Stimulated activated CD8-positive, alpha-beta memory T cell treated with anti-CD3 and anti-CD28 coated beads, Interleukin-15, amount 100 ng/mL, for 4 hours (primary cell): ENCODE data around the gene CIBAR2.
"Not testable (repeated sequence)": the region's sequence is repeated elsewhere in the genome, so short reads cannot be mapped to it uniquely, and the experiment has no call there.

Experiments
- DNase-seq, 2 donors: peaks; one replicate each; pipeline ENCODE4 v3.0.0-alpha.2; 2020; ENCODE audit warnings: low read depth in 2 of 2

The CIBAR2 gene

DNA sequence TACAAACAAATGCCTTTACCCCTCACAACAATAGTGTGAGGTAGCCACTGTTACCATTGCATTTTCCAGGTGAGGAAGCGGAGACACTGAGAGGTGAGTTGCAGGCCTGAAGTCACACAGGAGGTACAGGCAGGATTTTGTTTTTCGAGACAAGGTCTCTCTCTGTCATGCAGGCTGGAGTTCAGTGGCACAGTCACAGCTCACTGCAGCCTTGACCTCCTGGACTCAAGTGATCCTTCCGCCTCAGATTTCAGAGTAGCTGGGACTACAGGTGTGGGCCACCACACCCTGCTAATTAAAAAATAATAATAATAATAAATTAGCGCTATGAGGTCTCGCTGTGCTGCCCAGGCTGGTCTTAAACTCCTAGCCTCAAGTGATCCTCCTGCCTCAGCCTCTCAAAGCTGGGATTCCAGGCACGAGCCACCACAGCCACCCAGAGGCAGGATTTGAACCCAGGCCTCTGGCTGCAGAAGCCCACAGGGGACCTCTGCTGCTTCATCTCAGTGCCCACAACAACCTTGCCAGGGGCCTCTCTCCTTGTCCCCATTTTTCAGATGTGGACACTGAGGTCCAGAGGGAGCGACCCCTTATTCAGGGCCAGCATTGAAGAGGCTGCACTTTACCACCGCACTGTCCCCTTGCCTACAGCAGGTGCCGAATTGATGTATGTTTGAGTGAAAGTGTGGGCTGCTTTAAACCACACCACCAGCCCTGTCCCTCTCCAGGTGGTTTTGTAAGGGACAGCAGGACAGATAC is 16.0 kb upstream of the CIBAR2 start:
- no peak for DNase-seq

DNA sequence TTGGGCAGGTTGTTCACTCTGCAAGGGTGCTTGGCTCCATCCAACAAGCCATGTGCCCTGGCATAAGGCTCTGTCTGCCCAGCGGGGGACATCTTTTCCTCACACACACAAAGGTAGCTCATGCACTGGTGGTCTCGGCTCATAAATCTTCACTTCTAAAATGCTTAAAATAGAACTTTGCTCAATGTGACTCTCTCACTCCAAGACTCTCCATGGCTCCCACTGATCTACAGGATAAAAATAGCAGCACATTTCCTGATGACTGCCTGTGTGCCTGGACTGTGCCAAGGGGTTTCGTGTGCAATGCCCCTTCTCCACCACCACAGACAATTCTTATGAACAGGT is 15.1 kb upstream of the CIBAR2 start:
- DNase-seq, result no peak

DNA sequence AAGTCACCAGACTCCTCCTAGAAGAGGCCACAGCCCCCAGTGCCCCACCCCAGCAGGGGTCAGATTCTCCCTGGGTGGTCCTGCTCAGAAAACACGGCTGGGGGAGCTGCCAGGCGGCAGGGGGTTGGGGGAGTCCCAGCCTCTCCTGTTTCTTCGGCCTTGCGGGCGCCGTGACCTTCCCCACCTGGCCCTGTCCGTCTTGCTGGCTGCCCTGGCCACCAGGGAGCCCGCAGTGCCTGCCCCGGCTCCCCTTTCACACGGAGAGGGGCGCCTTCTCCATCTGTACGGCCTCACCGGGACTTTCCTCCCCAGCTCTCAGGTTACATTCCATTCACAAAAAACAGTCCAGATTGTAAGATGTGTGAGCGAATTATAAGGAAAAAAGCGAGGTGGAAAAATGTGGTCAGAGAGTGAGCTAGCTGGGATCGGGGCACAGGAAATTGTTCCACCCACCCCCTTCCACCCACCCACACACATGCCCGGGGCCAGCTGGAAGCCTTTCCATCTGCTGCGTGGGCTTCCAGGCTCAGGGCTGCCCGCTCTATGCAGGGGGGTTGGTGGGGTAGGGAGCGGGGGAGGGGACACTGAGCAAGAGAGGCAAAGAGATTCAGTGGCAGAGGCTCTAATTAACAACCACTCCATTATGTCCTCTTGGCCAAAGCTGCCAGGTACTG is 14.6 kb upstream of the CIBAR2 start:
- peak in 1 of 2 donors; percentile 26 for DNase-seq

DNA sequence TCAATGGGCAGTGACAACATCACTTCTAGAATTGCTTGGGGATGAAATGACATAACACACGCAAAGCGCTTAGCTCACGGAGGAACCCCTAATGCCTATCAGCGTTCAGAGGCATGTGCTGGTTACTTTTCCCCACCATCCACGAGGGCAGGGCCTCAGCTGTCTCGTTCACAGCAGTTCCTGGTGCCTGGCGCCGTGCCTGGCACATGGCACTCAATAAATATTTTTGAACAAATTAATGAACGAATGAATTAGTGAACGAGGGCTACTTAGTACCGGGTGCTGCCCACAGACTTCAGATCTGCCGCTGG is 14.1 kb upstream of the CIBAR2 start:
- no peak for DNase-seq

DNA sequence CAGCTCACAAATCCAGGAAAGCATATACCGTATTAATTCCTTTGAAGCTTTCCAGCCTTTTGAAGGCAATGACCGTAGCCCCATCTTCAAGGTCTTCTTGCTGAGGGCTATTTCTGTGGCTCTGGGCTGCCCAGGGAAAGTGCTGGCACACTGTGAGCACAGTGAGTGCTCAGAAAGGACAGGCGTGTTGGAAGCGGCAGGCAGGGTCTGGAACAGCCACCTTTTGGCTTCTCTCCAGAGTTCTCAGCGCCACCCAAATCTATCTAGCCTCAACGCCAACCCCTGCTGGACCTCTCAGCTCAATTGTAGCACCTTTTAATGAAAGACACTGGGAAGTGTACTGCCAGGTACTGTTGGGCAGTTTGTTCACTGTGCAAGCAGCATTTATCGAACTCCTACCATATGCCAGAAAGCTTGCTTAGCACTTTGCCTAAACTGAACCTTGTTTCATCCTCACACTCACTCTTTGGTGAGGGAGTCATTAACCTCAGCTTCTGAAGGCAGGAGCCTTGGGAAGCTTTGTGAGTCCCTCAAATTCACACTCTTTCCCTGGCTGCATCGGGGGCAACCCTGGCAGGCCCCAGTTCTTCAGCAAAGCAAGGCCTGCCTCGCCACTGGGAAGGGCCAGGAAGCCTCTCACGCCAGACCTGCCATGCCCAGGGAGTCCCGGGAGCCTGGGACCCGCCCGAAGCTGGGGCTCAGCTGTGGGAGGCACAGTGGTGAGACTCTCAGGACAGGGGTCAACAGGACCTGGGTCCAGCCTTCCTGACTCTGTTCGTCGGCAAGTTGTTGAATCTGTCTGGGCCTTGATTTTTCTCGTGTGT is 13.5 kb upstream of the CIBAR2 start:
- DNase-seq, result no peak

DNA sequence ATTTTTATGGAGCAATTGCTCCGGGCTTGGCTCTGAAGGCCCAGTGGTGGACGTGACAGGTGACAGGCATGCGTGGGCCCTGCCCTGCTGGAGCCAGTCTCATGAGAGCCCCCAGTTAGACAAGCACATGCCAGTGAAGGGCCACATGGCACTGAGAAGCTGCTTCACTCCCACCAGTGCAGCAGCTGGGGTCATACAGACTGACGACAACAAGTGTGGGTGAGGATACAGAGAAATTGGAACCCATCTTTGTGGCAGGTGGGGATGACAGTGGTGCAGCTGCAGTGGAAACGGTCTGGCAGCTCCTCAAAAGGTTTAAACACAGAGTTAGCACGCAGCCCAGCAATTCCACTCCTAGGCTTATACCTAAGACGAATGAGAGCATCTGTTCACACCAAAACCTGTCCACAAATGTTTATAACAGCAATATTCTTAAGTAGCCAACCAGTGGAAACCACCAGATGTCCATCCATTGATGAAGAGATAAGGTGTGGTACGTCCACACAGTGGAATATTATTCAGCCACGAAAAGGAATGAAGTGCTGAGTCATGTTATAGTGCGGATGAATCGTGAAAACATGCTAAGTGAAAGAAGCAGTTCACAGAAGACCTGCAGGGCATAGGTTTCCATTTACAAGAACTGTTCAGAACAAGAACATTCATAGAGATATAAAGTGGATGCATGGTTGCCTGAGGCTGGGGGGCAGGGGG is 12.5 kb upstream of the CIBAR2 start:
- no peak for DNase-seq

DNA sequence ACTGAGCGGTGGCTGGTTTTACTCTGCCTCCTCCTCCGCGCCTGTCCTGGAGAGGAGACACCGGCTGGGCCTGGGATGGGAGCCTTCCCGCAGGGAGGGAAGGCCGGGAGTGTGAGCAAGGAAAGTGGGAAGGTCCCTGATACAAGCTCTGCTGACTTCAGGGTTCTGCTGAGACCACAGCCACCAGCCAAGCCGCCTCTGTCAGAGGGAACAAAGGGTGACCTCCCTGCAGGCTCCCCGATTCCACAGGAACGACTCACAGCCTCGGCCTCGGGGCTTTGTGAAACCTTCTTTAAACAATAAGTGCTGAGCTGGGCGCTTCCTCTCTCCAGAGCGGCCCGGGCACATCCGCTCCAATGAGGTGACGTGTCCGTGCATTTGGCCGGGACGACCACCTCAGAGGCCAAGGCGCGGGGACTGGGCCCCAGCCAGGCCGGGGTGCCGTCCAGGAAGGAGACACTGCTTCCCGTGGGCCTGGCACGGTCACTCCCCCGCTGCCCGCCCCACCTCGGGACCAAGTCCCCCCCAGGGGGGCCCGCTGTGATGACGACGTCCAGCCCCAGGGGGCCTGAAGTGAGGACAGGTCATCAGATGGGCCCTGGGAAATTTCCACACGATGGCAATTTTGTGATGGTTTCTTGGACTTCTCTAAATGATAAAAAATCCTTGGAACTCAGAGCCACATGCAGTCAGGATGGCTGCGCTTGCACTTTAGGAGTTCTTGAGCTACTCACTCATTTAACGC is 11.8 kb upstream of the CIBAR2 start:
- no peak for DNase-seq

DNA sequence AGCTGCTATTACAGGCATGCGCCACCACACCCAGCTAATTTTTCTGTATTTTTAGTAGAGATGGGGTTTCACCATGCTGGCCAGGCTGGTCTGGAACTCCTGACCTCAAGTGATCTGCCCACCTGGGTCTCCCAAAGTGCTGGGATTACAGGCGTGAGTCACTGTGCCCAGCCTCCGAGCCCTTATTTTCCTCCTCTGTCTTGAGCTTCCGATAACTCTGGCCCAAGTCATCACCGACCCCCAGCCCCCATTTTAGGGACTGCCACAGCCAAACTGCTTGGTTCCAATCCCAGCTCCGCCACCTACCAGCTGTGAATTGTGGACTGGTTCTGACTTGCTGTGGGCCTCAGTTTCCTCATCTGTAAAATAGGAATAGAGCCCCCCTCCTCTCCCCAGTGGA is 11.2 kb upstream of the CIBAR2 start:
- not testable (repeated sequence) for DNase-seq

DNA sequence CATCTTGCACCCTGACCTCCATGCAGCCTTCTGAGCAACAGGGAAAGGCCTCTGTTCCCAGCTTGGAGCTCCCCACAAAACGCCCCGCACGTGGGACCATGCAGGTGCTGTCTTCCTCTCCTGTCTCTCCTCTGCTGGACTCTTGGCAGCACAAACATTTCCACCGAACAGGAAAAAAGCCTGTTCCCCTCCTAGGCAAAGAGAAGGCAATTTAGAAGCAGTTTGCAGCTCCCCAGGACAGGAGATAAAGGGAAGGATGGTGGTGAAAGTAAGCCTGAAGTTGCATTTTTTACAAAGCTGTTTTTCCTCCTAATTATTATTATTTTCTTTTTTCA is 7.7 kb upstream of the CIBAR2 start:
- no peak for DNase-seq

DNA sequence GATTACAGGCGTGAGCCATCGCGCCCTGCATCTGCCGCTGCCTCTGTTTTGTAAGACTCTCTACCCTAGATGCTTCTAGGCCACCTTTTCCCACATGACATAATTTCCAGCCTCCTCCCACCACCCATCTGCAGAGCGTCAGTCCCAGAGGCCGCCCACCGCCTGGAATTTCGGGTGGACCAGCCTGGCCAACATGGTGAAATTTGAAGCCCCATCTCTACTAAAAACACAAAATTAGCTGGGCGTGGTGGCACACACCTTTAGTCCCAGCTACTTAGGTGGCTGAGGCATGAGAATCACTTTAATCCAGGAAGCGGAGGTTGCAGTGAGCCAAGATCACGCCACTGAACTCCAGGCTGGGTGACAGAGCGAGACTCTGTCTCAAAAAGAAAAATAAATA is 5.1 kb upstream of the CIBAR2 start:
- DNase-seq, result no peak

DNA sequence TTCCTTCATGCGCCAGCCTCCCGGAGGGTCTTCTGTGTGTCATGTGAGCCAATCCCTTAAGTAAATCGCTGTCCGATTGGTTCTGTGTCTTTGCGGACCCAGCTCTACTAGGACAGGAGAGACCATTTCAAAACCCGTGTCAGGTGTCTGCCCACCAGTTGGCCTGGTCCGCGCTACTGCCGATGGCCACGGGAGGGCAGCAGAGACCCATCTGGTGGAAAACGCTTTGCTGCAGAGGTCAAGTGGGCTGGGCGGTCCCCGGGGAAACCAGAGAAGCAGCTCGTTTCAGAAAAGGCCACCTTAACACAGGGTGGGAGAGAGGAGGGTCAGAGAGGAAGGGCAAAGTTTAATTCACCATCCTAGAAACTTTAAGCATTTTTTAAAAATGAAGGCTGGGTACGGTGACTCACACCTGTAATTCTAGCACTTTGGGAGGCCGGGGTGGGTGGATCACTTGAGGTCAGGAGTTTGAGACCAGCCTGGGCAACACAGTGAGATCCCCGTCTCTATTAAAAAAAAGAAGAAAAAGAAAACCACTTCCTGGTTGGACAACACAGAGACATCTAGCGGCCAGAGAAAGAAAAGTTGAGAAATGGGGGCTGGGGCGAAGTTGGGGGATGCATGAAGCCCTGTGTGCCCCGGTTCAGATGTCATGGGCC is 2.8 kb upstream of the CIBAR2 start:
- peak; percentile 56 to 66 for DNase-seq

DNA sequence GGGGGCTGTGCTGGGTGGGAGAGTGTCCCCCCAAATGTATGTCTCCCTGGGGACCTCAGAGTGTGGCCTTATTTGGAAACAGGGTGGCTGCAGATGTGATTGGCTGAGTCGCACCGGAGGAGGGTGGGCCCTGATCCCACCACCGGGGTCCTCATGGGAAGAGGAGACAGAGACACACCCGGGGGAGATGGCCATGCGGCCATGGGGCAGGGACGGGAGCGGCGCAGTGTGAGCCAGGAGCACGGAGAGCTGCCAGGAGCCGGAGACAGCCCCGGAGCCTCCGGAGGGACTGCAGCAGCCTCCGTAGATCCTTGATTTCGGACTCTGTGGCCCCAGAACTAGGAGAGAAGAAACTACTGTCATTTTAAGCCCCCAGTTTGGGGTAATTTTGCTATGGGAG is 1.6 kb upstream of the CIBAR2 start:
- DNase-seq, result no peak

DNA sequence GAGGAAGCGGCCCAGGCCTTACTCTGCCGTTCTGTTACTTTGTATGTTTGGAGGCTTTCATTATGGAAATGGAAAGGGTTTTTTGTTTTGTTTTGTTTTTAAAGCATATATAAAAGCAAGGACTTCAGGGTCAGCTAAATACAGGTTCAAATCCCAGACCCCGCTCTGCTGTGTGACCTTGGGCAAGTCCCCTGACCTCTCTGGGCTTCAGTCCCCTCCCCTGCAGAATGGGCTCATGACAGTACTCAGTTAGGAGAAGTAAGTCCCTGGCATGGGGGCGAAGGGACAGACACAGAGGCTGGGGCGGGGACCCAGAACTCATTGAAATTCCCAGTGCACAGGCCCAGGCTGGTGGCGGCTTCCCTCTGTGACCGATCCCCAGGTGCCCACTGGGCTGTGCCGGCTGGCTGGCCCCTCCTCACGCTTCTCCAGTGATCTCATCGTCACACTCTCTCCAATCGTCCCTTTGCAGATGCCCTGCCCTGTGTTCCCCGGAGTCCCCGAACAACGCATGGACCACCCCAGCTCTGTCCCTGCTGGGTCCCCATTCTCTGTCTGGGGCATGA is 979 bp upstream of the CIBAR2 start:
- DNase-seq, result no peak

DNA sequence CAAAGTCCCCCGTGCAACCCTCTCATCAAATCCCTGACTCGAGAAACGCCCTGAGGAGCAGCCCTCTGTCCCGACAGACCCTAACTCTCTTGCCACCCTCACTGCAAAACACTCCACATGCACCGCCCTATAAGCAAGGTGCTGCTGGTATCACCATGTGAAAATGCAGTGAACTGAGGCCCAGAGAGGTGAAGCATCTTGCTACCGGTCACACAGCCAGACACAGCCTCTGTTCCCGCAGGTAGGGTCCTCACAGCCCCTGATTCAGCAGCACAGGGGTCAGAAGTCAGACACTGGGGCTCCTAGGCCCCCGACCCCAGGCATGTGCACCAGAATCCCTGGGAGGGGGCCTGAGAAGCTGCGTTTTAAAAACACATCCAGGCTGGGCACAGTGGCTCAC is 1.1 kb downstream of the CIBAR2 start:
- no peak for DNase-seq

DNA sequence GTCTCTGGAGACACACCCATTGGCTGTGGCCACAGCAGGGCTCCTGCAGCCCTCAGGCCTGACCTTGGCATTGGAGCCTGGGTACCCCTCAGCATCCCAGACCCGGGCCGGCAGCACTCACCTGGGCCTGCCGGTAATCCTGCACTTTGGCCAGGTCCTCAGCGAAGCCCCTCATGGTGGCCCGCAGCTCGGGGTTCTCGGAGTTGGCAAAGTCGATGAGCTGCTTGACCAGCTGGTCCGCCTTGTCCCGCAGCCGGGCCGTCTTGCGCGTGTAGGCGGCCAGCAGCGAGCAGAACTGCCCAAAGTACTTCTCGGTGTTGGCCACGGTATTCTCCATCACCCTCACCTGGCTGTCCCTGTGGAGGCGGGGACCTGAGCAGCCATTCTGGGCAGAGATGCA is 2.2 kb downstream of the CIBAR2 start:
- DNase-seq, result no peak

DNA sequence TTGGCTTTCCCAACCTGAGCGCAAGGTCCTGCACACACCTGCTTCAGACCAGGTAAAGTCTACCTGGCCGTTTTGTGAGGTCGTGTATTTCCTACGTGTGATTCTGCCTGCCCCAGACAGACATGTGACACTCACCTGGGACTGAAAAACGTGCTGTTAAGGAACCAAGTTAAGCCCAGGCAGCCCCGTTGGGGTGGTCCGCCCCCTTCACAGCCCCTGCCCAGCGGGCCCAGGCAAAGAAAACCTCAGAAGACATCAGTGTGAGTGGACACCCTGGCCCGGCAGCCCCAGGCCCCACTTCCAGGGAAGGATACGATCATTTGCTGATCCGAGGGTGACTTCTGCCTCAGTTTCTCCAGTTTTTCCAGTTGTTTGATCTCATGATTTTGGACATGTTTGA is 4.7 kb downstream of the CIBAR2 start:
- no peak for DNase-seq

DNA sequence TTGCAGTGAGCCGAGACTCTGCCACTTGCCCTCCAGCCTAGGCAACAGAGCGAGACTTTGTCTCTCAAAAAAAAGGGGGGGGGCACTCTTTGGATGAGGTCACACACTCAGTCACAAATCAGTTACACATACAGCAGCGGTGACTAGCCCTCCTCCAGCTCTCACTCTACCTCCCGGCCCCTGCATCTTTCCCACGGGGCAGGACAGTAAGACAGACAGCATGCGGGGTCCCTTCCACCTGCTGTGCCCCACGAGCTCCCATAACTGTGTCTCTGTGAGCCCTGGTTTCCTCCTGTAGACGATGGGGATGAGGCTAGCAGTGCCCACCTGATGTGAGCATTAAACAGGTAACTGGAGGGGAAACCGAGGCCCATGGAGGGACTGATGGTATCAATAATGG is 5.2 kb downstream of the CIBAR2 start:
- no peak for DNase-seq

DNA sequence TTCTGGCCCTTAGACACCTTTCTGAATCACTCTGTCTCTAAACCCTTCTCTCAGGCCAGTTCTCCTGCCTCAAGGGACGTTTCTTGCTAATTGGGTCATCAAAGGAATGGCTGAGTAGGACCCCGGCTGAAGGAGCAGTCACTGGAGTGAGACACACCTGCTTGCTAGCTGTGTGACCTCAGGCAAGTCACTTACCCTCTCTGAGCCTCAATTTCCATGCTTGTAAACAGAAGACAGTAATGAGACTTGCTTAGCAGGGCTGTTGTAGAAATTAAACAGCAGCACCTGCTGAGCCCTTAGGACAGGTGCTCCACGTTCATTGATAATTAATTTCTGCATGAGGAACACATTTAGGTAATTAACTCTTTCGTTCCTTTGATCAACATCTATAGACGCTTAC is 6.8 kb downstream of the CIBAR2 start:
- no peak for DNase-seq

DNA sequence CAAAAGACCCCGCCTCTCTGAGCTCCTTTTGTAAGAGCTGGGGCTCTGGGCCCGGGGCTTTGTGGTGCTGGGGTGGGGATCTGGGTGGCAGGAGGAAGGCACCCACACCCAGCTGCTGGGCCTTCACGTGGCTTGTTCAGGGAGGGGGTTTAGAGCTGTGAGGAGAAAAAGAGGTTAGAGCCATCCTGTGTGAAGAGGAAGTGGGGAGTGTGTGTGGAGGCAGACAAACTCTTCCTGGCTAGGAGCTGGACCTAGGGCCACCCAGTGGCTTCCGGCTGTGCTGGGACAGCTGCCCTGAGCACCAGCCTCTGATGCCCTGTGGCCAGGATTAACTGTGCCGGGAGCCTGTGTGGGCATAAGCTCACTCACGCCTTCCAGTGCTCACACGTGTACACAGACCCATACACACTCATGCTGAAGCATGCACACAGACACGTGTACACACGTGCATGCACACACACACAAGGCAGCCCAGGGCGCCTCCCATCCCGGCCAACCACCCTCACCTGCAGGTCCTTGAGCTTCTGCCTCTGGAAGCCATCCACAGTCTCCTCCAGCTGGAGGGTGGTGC is 7.4 kb downstream of the CIBAR2 start:
- DNase-seq, result peak; percentile 14 to 17

DNA sequence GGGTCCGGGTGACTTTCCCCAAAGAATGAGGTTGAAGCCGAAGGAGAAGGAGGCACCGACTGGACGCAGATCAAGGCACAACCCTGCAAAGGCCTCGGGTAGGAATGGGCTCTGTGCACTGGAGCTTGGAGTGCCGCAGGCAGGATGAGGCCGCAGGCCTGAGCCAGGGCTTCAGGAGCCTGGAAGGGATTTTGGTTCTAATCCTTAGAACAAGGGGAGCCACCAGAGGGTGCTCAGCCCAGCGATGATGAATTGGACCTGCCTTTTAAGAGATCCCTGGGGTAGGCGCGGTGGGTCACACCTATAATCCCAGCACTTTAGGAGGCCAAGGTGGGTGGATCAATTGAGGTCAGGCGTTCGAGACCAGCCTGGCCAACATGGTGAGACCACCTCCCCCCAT is 8.1 kb downstream of the CIBAR2 start:
- DNase-seq, result no peak
